ENCODE results near the gene ATP2B2. TPM values are rescaled to one million over a fixed set of nuclear protein-coding genes. Genes with fewer than 3 reads are reported as not detected.

Gene ATP2B2
- total and polyA plus RNA-seq, 2 experiments from 2014 or later = 0.42 to 0.63 TPM

MicroRNAs encoded within 50 kb of the gene (microRNA counts, 767-probe panel; counts per million panel counts)
- microRNA hsa-miR-378b (not detected), microRNA hsa-miR-885-3p (not detected), microRNA hsa-miR-885-5p (not detected)

Small RNAs within 50 kb of the gene (microRNA-seq; reads per million reads assigned to microRNA genes)
- gene MIR378B = not detected
- not detected for gene MIR885

Small RNAs within 50 kb of the gene (small RNA-seq; reads per million reads assigned to genes)
- 0.15 reads per million for gene MIR378B (ENCODE audit: low replicate concordance)
- not detected for gene MIR885 (ENCODE audit: low replicate concordance)
- not detected for gene RF02126 (ENCODE audit: low replicate concordance)

Other genes starting within 250 kb of the ATP2B2 start
- gene GHRL, start 212.6 kb downstream of the ATP2B2 start, total RNA-seq (2014; rRNA removed; shearing (Covaris generic)) = not detected in 2 replicates
- gene GHRL, start 212.6 kb downstream of the ATP2B2 start, polyA plus RNA-seq (2016; fragmentation: Nextera tagmentation; extraction: Ambion mirVana) = 0.52 and 0.78 TPM in 2 replicates
- 108 and 132 TPM in 2 replicates for gene SEC13, start 184.5 kb downstream of the ATP2B2 start, total RNA-seq (2014; rRNA removed; shearing (Covaris generic))
- gene SEC13, start 184.5 kb downstream of the ATP2B2 start, polyA plus RNA-seq (2016; fragmentation: Nextera tagmentation; extraction: Ambion mirVana) = 106 and 109 TPM in 2 replicates

Measured in GM23338 (cell line).